Colon (tissue), 2 donors: ENCODE data around the gene PPP1R9A.

Experiments used
- FAIRE-seq: peaks from 2 replicates; lab custom pipeline; 2012; peaks lifted over from hg19 to GRCh38; lab: Jason Lieb, UNC
- donor health status: control.
- donor health status: control.

PPP1R9A gene

DNA sequence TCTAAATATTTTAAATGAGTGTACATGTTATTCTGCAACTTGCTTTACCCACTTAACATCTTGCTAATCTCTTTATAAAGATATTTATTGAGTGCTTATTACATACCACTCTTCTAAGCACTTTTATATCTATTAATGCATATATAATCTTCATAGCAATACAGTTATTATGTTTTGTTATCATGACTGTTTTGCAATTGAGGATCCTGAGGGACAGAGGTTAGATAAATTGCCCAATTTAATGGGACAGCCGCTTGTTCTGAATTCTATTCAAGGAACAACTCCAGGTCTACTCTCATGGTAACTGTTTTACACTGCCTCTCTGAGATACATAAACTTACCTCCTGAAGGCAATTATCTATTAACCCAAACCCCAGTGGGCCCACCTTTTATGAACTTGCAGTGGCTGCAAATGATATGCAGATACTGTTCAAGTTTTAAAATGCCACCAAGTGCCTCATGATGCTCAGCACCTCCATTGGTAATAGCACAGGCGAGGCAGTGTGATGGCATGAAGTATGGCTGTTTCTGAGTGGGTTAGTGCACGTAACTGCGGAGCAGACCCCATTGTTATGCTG lies 356.5 kb downstream of the PPP1R9A start:
- FAIRE-seq, result no peak

DNA sequence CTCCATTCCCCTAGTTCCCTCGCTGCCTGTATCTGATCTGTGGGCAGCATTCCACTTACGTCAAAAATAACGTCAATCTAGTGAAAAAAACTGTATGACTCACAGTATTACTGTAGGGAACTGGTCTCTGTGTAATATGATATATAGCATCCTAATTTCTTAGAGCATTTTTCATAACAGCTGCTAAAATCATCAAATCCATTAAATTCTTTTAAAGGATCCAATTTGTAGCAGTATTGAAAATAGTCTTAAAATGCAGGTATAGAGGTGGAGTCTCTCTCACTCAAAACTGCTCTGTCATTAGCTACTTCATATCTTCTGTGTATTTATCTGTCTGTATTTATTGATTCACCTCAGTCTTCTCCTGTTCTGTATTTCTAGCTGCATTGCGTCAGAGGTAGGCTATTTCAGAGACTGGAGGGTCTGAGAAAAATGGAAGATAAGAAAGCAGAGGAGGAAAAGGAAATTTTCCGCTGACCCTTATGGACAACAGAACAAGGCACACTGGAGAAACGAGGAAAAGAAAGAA lies 357.0 kb downstream of the PPP1R9A start:
- no peak for FAIRE-seq

DNA sequence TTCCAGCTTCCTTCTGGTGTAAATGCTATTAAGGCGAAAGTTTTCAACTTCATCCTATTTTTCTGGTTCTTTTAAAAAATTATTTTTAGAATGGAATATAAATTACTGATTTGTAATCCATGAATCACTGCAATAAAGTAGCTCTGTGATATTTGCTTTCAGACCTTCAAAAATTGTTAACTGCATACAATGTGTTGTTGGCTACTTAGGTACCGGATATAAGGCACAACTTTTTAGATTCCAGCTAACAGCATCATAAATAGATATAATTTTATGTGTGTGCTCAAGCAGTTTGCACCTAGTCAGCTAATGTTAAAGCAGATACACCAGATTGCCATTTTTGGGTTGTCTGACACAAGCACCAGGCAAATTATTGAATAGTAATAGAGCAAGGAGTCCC lies 358.2 kb downstream of the PPP1R9A start:
- no peak for FAIRE-seq

DNA sequence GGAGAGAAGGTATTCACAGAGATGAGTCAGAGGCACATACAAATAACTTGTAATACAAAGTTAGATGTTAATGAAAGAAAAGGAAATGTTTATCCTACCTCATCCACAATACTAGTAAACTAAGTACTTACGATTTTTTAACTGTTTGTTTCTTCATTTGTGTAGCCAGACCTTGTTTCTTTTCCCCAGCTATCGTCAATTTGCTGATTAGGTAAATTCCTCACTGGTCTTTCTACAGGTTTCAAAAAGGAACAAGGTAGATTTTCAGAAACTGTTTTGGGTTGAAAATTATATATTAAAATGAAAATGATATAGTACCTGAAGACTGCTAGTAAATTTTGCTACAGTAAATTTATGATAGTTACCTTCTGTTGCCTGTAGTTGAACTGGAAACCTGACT lies 360.4 kb downstream of the PPP1R9A start:
- FAIRE-seq, result no peak

DNA sequence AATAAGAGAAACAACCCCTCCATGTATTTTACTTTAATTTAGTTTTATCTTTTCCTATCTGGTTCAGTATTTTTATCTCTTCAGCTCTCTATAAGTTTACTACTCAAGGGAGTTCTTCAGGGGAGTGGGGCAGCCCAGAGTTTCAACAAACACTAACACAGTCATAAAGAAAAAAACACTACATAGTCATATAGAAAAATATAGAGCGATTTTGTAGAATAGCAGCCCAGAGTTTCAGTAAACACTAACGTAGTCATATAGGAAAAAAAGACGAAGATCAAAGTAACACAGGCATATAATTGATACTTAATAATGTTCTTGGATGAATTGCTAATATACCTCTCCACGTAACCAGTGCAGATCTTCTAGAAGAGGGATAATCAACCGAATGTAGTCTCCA lies 362.2 kb downstream of the PPP1R9A start:
- FAIRE-seq, result no peak

DNA sequence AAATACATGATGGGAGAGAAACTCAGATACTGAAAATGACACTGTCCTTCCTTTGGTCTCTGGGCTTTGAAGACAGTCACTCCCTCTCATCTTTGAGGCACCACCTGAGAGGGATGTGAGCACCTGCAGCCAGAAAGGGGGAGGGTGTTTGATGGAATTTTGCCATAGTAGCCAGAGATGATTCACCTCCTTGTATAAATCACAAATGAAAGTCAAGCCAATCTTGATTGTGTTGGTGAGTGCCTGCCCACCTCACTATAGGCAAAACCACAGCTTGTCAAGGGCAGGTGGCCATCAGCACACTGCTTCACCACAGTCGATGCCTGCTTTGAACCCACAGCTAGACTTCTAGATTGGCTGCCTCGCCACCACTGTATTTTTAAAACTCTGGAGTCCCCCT lies 368.7 kb downstream of the PPP1R9A start:
- no peak for FAIRE-seq

DNA sequence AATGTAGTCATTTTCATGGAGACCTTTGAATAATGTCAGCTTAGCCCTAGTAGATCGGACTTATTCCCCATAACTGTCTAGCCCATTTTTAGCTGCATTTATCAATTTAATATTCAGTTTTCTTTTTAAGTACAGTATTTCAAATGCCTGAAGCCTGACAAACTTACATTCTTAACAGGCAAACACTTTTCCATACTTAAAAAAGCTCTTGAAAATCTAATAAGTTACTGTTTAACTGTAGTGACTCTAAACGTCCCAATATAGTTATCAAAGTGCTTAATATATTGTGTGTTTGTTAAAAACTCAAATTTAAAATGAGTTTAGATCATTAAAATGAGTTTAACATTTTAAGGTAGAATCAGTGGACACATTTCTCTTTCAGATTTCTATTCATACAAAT lies 372.0 kb downstream of the PPP1R9A start:
- no peak for FAIRE-seq

DNA sequence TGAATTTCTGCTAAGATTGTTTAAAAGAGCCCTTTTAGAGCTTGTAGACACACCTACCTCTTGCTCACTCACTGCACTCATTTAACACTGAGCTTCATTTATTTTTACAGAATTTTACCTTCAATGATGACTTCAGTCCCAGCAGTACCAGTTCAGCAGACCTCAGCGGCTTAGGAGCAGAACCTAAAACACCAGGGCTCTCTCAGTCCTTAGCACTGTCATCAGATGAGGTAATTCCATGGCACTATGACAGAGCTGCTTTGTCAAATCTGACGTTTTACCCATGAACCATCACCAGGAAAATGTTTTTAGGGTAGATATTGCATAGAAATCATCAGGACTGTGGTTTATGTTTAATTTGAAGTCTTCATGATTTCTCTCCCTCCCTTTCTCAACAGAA lies 378.7 kb downstream of the PPP1R9A start:
- no peak for FAIRE-seq

DNA sequence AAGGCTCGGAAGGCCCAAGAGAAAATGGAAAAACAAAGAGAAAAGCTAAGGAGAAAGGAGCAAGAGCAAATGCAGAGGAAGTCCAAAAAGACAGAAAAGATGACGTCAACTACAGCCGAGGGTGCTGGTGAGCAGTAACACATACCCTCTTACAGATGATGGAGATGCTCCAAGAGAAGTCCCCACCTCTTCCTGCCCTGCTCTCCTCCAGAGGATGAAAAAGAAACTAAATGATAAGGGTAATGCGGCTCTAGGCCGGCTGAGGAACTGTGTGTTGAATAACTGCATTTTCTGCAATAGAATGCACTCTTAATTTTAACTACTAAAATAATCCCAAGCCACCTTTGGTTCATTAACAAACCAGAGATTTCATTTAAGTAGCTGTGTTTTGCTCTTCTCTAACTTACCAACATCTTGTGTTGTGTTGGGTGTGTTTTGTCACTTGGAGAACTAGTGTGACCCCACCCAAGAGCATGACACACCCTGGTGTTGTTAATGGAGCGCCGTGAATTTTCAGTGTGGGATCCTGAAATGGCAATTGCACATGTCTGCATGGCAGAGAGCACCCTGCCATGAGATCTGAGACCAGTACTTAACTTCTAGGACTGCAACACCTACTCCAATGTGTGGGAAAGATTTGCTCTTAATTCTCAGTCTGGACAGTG lies 382.9 kb downstream of the PPP1R9A start:
- no peak for FAIRE-seq

DNA sequence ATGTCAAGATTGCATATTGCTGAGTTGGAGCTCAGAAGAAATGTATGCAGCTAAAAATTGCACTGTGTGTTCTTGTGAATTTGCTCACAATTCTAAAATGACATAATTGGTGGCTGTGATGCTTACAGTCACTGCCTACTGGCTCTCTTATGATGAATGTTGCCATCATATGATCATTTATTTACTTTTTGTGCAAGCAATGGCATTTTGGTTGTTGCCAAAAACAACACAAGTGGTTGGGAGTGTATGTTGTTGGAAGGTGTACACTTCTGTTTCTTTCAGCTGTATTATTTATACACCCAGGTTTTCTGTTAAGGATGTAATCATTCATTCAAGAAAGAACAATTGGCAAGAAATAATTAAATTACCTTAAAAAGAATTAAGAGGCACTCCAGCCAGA lies 388.0 kb downstream of the PPP1R9A start:
- no peak for FAIRE-seq

DNA sequence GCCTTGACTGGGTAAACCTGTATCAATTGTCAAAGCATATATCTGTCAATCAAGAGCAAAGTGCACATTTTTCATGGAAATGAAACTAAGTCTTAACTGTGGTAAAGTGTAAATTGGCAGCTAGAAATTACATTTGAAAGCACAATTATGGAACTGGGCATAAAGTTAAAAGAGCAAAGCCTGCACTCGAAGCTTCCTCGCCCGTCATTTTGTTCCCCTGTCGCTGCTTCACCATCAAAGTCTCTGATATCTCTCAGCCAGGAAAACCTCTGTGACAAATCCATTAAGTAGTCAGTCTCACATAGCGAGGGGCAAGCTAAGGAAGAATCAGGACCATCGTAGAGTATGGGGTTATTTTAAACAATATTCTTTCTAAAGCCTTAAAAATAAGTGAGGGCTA lies 389.1 kb downstream of the PPP1R9A start:
- FAIRE-seq, result no peak

DNA sequence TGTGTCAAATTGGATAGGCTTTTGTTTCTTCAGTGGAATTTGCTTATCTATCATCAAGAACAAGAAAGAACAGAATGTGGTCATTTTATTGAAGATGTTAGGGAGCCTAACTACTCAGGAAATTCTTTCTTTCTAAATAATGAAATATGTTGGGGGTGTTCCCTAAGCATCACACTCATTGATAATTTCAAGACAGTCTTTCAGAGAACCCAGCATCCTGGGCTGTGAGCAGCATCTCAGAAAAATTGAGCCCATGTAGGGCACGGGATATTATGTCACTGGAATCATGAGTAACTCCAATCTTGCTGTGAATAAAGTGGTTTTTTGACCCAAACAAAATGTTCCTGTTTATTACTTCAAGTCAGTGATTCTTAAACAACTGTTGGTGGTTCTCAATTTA lies 389.6 kb downstream of the PPP1R9A start:
- FAIRE-seq, result no peak

DNA sequence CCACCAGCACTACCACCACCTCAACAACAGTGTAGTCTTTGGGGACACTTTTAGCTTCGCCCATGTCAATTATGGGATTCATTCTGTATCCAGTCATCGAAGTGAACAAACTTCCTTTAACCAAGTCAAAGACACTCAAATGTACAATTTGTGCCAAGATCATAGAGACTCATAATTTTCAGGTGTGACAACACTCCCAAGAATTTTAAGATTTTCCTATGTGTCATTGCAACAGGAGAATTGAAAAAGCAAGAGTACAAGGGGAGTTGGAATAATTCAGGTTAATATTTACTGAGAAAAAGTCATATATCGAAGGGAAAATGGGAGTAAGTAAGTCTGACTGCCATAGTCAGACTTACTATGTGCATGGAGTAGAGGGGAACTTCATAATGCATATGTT lies 390.7 kb downstream of the PPP1R9A start:
- no peak for FAIRE-seq

DNA sequence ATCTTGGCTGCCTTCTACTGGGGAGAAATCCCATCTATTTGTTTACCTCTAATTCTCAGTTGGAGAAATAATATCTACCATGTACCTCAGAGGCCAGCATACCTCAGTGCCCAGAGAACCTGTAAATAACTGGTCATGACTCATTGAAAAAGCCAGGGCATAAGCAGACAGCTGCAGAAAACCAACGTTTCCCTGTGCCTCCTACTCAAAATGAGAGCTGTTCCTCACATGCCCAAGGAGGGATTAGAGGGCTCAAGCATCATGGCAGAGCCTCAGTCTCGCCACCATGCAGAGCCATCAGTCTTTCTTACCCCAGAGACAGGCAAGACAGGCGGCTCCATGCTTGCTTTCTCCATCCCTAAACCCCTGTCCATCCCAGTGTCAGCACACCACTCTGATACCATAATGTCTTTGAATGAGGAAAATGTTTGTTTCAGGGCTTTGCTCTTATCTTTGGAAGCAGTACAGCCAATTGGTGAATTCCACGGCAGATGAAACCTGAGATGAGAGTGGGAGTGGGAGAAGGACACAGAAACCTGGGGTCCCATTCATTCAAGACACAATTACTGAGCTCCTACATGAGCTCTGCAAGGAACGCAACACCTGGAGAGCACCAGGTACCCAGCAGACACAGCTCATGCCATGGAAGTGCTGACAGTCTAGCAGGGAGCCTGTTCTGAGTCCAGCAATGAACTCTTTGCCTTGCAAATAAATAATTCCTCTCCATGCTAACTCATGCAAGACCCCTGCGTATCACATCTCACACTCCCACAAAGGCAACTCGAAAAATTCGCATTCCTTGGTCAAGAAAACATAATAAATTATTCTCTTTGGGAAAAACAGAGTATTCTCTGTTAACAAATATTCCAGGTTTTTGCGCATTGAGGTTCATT lies 395.9 kb downstream of the PPP1R9A start:
- no peak for FAIRE-seq

DNA sequence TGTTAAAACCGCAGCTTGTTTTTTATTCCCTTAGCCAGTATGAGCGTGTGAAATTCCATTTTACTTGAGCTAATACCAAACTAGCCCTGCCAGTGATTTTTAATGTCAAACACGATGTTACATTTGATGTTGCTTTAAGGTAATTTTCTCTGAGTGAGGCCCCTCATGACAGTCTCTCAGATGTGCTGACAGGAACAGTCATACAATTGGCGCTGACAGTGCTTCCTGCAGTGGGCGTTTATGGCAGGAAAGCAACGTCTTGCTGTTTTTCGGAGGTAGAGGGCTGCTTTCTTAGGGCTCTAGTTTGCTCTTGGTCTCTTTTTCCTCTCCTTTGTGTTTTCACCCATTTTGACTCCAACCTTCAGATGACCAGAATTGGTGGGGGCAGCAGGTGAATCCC lies 397.6 kb downstream of the PPP1R9A start:
- FAIRE-seq, result no peak

DNA sequence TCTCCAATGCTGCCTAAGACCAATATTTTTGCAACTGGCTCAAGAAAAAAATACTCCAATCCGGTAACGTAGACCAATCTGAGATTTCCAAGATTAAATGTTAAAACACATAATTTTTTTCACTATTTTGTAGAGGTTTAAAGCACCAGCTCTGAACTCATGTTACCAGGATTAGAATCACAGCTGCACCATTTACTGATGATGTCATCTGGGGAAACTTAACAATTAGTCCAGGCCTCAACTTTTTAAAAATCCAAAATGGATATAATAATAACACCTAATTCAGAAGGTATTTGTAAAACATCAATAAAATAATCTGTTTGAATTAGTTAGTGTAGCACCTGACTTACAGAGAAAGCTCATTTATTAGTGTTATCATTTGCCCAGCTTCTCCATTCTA lies 402.6 kb downstream of the PPP1R9A start:
- no peak for FAIRE-seq

DNA sequence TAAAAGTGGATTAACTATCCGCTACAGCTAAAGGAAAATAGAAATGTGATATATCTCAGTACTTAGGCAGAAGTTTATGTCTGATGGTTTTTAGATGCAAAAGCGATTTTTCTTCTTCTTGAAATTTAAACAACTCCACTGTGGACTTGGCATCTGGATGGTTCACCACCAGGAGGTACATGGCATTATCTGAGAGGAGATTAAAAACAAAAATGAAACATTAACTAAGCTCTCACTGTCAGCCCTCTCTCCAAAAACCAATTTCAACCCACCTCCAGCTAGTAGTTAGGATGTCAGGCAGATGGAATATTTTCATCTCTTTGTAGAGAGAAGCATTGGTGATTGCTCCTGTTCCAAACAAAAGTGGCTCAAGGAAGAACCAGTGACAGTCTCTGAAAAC lies 404.0 kb downstream of the PPP1R9A start:
- no peak for FAIRE-seq

DNA sequence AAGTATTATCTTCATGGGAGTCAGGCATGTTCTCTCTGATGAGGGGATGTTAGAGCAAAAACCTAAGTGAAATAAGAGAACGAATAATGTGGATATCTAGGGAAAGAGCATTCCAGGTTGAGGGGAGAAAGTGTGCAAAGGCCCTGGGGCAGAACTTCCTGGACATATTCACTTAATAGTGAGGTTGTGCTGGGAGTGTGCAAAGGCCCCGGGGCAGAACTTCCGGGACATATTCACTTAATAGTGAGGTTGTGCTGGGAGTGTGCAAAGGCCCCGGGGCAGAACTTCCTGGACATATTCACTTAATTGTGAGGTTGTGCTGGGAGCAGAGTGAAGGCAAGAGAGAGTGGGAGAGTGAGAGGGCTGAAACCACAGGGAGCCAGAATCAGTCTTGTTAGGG lies 405.2 kb downstream of the PPP1R9A start:
- no peak for FAIRE-seq

DNA sequence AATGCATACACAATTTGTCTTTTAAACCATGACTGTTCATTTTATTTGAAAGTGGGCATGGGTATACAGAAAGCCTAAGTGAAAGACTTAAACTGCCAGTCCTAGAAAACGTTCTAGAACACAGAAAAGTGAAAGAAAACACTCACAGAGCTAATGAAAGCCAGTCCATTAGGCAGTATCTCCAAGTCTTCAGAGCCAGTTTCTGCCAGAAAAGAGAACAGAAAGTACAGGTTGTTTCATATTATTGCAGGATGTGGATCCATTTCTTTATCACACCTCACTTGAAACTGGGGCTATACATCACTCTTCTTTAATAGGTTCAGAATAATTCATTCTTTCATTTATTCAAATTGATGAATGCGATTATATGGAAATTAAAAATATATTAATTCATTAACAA lies 409.2 kb downstream of the PPP1R9A start:
- no peak for FAIRE-seq

DNA sequence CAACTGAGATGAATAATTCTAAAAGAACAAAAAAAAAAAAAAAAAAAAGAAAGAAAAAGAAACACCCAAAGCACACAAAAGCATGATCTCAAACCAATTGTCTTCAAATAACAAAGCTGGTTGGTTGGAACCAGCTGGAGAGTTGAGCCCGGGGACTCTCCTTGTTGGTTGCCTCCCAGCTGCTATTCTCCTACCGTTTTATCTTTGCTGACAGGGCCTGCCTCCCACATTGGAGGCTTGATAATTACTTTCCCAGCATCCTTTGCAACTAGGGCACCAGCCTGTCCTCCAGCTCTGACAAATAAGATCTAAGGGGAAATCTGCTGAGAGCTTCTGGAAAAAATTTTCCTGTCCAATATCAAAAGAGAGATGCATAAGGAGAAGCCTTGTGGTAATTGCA lies 410.2 kb downstream of the PPP1R9A start:
- FAIRE-seq, result no peak

DNA sequence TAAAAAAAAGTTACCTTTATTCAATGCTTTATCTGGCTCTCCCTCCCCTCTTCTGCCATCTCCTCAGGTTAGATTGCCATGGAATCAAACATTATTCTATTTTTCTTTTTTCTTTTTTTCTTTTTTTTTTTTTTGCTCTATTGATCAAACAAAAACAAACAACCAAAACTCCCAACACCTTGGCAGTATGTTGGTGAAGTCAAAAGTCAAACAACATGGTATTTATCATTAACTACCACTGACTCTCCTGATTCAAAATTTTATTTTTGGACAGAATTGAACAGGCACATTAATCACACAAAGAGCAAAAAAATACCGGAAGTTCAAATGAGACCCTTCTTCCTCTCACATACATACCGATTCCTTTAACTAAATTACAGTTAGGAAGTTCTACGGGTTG lies 410.6 kb downstream of the PPP1R9A start:
- no peak for FAIRE-seq

DNA sequence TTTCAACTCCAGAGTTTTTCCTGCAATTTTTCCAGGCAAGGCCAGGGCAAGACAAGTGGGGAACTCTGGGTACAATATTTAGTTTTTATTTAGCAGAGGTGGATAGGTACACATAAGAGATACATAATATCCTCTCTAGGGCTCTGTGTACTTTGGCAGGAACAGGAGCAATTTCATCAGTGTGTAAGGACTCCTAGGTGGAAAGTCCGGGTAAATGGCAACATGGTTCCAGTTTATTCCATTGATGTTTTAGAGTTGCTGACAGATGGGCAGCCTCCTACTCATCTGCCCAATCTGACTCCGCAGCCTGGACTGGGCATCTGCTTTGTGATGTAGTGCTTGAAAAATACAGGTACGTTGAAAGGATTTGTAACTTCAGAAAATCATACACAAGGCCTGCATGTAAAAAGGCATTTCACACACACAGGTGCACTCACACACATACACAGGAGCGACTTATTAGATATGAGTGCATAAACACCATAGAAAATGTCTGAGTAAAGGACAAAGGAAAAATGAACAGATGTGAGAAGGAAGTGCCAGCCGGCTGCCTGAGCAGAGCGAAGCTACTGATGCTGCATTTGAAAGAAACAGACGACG lies 411.2 kb downstream of the PPP1R9A start:
- FAIRE-seq, result no peak

DNA sequence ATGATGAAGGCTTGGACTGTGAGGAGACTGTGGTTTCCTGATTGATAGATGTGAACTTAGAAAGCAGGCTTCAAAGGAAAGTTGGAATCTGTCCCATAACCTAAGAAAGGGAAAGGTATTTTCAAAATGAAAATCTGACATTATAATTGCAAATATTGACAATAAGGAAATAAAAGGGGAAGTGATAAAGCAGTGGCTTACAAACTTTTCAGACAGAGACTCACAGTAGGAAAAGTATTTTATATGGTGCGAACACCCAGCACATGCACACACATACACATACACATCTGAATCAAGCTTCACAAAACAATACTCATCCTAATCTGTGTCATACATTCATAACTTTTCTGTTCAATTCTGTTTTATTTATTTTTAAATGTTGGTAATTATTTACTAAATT lies 412.2 kb downstream of the PPP1R9A start:
- no peak for FAIRE-seq
